Liver (tissue), 9 donors: ENCODE measurements around the gene CLDN3. TPM values are rescaled to one million over a fixed set of nuclear protein-coding genes. Genes with fewer than 3 reads are reported as not detected.

ENCODE experiments used
- DNase-seq: peaks from one replicate; pipeline ENCODE4 v3.0.0-alpha.2; 2017; ENCODE audit warnings: low spot score
- H3K27ac ChIP-seq, 2 donors: one replicate each; pipeline ENCODE4 v1.7.0; 2013; ENCODE audit warnings: inconsistent platforms in 2 of 2, low read length in 2 of 2, control low read depth in 1 of 2, low read depth in 1 of 2, mild to moderate bottlenecking in 1 of 2
- H3K27me3 ChIP-seq, 4 donors: one replicate each; pipeline versions ENCODE4 v1.6.1 to v1.7.0; 2013; ENCODE audit warnings: low read length in 3 of 4, inconsistent platforms in 1 of 4, mild to moderate bottlenecking in 1 of 4, moderate library complexity in 1 of 4; ENCODE audit not compliant: control insufficient read depth in 4 of 4, insufficient read depth in 4 of 4
- H3K36me3 ChIP-seq, 4 donors: one replicate each; pipeline versions ENCODE4 v1.6.1 to v1.7.0; 2013; ENCODE audit warnings: low read length in 3 of 4, mild to moderate bottlenecking in 3 of 4, low read depth in 1 of 4, moderate library complexity in 1 of 4; ENCODE audit not compliant: control insufficient read depth in 4 of 4, insufficient read depth in 3 of 4
- H3K4me1 ChIP-seq, 4 donors: one replicate each; pipeline versions ENCODE4 v1.6.1 to v1.7.0; 2013; ENCODE audit warnings: low read length in 3 of 4, mild to moderate bottlenecking in 3 of 4, moderate library complexity in 1 of 4; ENCODE audit not compliant: control insufficient read depth in 4 of 4, insufficient read depth in 4 of 4
- H3K4me3 ChIP-seq, 3 donors: one replicate each; pipeline versions ENCODE4 v1.6.1 to v1.7.0; 2013; ENCODE audit warnings: low read length in 3 of 3, control low read depth in 1 of 3, low read depth in 1 of 3, mild to moderate bottlenecking in 1 of 3
- H3K9ac ChIP-seq, 2 donors: one replicate each; pipeline ENCODE4 v1.7.0; 2013; ENCODE audit warnings: low read length in 2 of 2, mild to moderate bottlenecking in 2 of 2, moderate library complexity in 2 of 2, control low read depth in 1 of 2, low read depth in 1 of 2
- H3K9me3 ChIP-seq, 4 donors: one replicate each; pipeline versions ENCODE4 v1.6.1 to v1.7.0; 2013; ENCODE audit warnings: low read length in 3 of 4; ENCODE audit not compliant: control insufficient read depth in 4 of 4
- ATF3 ChIP-seq: IDR thresholded peaks from 2 replicates; pipeline ENCODE4 v1.6.1; 2016; ENCODE audit warnings: antibody characterized with exemption
- EGR1 ChIP-seq, 2 donors: IDR thresholded peaks; 2 replicates each; pipeline ENCODE4 v1.6.1; 2016 to 2018; ENCODE audit warnings: antibody characterized with exemption in 2 of 2, low read depth in 2 of 2
- FOXA1 ChIP-seq: IDR thresholded peaks from 2 replicates; pipeline ENCODE4 v1.6.1; 2016; ENCODE audit warnings: antibody characterized with exemption
- FOXA2 ChIP-seq: IDR thresholded peaks from 2 replicates; pipeline ENCODE4 v1.6.1; 2016; ENCODE audit warnings: antibody characterized with exemption
- HNF4A ChIP-seq, 2 donors: conservative IDR thresholded peaks; 2 replicates each; pipeline ENCODE4 v1.6.1; 2016; ENCODE audit warnings: antibody characterized with exemption in 2 of 2, mild to moderate bottlenecking in 2 of 2
- HNF4G ChIP-seq: IDR thresholded peaks from 2 replicates; pipeline ENCODE4 v1.6.1; 2016; ENCODE audit warnings: antibody characterized with exemption
- JUND ChIP-seq, 2 donors: IDR thresholded peaks; 2 replicates each; pipeline ENCODE4 v1.6.1; 2016; ENCODE audit warnings: antibody characterized with exemption in 2 of 2
- MAX ChIP-seq: IDR thresholded peaks from 2 replicates; pipeline ENCODE4 v1.6.1; 2016; ENCODE audit warnings: antibody characterized with exemption
- NR2F2 ChIP-seq: IDR thresholded peaks from 2 replicates; pipeline ENCODE4 v1.6.1; 2016; ENCODE audit warnings: antibody characterized with exemption
- RAD21 ChIP-seq, 2 donors: IDR thresholded peaks; 2 replicates each; pipeline ENCODE4 v1.6.1; 2016; ENCODE audit warnings: antibody characterized with exemption in 2 of 2, mild to moderate bottlenecking in 2 of 2
- RXRA ChIP-seq, 2 donors: IDR thresholded peaks; 2 replicates each; pipeline ENCODE4 v1.6.1; 2017 to 2018; ENCODE audit warnings: antibody characterized with exemption in 2 of 2, mild to moderate bottlenecking in 1 of 2
- SP1 ChIP-seq: IDR thresholded peaks from 2 replicates; pipeline ENCODE4 v1.6.1; 2018; ENCODE audit warnings: antibody characterized with exemption, mild to moderate bottlenecking
- TAF1 ChIP-seq: conservative IDR thresholded peaks from 2 replicates; pipeline ENCODE4 v1.6.1; 2016; ENCODE audit warnings: antibody characterized with exemption, mild to moderate bottlenecking
- YY1 ChIP-seq: IDR thresholded peaks from 2 replicates; pipeline ENCODE4 v1.6.1; 2016; ENCODE audit warnings: antibody characterized with exemption, mild to moderate bottlenecking
- ZBTB33 ChIP-seq: IDR thresholded peaks from 2 replicates; pipeline ENCODE4 v1.6.1; 2016; ENCODE audit warnings: antibody characterized with exemption
- WGBS: extraction: QIAGEN DNeasy Blood & Tissue Kit; methylation state at CpG from one replicate; pipeline ENCODE4 v1.1.7; 2013; 5-methylcytosine and 5-hydroxymethylcytosine counted together
- polyA plus RNA-seq, 2 donors: library from polyadenylated mRNA; stranded (reverse) in 1 of 2; unstranded in 1 of 2; fragments of 200-250 nt in 1 of 2; fragments of >200 nt in 1 of 2; fragmentation: Nextera tagmentation in 1 of 2; extraction: Ambion mirVana in 1 of 2; gene quantifications; one replicate each; pipeline versions ENCODE4 v1.2.1 to v1.2.3, GENCODE V29; 2013 to 2015
- total RNA-seq, 2 donors: library from RNA; depleted of rRNA; stranded (reverse); fragments of >200 nt; gene quantifications; one replicate each; pipeline ENCODE4 v1.2.3, GENCODE V29; 2014
- TF ChIP-seq, protein P1 (sequence below): fragments of 150-350 bp; IDR thresholded peaks from 2 replicates; pipeline ENCODE4 v1.5.1; 2017; ENCODE audit warnings: improper control_type of control experiment, low read depth, low read length; ENCODE audit not compliant: missing input control
- TF ChIP-seq, protein P2 (sequence below): IDR thresholded peaks from 2 replicates; pipeline ENCODE4 v1.6.1; 2016; ENCODE audit warnings: antibody characterized with exemption, mild to moderate bottlenecking
- donor health status: healthy.
- donor health status: healthy.
- donor health status: healthy.
- donor health status: healthy.
- donor health status: healthy.

CLDN3 gene
- total and polyA plus RNA-seq, 4 donors = 3.6 to 43.0 (median 22.9) TPM

DNA sequence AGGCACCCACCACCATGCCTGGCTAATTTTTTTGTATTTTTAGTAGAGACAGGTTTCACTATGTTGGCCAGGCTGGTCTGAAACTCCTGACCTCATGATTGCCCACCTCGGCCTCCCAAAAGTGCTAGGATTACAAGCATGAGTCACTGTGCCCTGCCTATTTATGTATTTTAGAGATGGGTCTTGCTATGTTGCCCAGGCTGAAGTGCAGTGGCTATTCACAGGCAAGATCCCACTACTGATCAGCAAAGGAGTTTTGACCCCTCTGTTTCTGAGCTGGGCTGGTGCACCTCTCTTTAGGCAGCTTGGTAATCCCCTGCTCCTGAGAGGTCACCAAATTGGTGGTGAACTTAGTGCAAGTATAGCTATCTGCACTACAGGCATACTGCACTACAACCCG, 37.7 kb downstream of the CLDN3 start:
- Histone ChIP-seq H3K36me3 (peaks cover 0 to 15% (median under 1%) of the 10 kb centered on the region in 4 donors), H3K27me3 (no peaks in the 10 kb centered on the region), H3K9me3 (no peaks in the 10 kb centered on the region), H3K4me1 (peaks cover 0 to under 1% (median 0%) of the 10 kb centered on the region in 4 donors), H3K9ac (no peak overlapping the region), H3K27ac (no peak overlapping the region), H3K4me3 (no peak overlapping the region)
- TF ChIP-seq HNF4G (no peak), JUND (IDR thresholded peaks at IDR 0.05) (no peak), EGR1 (IDR thresholded peaks at IDR 0.05; ENCODE audit: low read depth in 2 of 2) (no peak), RXRA (IDR thresholded peaks at IDR 0.05) (no peak), ZBTB33 (no peak), NR2F2 (no peak), FOXA1 (no peak), HNF4A (conservative IDR thresholded peaks at IDR 0.05) (no peak), MAX (no peak)
- TF ChIP-seq, protein P1, sequence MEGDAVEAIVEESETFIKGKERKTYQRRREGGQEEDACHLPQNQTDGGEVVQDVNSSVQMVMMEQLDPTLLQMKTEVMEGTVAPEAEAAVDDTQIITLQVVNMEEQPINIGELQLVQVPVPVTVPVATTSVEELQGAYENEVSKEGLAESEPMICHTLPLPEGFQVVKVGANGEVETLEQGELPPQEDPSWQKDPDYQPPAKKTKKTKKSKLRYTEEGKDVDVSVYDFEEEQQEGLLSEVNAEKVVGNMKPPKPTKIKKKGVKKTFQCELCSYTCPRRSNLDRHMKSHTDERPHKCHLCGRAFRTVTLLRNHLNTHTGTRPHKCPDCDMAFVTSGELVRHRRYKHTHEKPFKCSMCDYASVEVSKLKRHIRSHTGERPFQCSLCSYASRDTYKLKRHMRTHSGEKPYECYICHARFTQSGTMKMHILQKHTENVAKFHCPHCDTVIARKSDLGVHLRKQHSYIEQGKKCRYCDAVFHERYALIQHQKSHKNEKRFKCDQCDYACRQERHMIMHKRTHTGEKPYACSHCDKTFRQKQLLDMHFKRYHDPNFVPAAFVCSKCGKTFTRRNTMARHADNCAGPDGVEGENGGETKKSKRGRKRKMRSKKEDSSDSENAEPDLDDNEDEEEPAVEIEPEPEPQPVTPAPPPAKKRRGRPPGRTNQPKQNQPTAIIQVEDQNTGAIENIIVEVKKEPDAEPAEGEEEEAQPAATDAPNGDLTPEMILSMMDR = no peak
- WGBS = 64% methylated on average over 2 of the region's 2 CpGs
- no peak for DNase-seq

- H3K27me3 ChIP-seq = no peaks in the 10 kb centered on the region
- DNase-seq = no peak
- TF ChIP-seq MAX (no peak), FOXA1 (no peak), JUND (IDR thresholded peaks at IDR 0.05) (no peak), ATF3 (no peak), NR2F2 (no peak), HNF4G (no peak), ZBTB33 (no peak), RXRA (IDR thresholded peaks at IDR 0.05) (no peak), EGR1 (IDR thresholded peaks at IDR 0.05; ENCODE audit: low read depth in 2 of 2) (no peak), HNF4A (conservative IDR thresholded peaks at IDR 0.05) (no peak), YY1 (no peak), TAF1 (no peak), FOXA2 (no peak), SP1 (no peak), RAD21 (IDR thresholded peaks at IDR 0.05) (no peak)
- TF ChIP-seq, protein P1 = no peak
- TF ChIP-seq, protein P2, sequence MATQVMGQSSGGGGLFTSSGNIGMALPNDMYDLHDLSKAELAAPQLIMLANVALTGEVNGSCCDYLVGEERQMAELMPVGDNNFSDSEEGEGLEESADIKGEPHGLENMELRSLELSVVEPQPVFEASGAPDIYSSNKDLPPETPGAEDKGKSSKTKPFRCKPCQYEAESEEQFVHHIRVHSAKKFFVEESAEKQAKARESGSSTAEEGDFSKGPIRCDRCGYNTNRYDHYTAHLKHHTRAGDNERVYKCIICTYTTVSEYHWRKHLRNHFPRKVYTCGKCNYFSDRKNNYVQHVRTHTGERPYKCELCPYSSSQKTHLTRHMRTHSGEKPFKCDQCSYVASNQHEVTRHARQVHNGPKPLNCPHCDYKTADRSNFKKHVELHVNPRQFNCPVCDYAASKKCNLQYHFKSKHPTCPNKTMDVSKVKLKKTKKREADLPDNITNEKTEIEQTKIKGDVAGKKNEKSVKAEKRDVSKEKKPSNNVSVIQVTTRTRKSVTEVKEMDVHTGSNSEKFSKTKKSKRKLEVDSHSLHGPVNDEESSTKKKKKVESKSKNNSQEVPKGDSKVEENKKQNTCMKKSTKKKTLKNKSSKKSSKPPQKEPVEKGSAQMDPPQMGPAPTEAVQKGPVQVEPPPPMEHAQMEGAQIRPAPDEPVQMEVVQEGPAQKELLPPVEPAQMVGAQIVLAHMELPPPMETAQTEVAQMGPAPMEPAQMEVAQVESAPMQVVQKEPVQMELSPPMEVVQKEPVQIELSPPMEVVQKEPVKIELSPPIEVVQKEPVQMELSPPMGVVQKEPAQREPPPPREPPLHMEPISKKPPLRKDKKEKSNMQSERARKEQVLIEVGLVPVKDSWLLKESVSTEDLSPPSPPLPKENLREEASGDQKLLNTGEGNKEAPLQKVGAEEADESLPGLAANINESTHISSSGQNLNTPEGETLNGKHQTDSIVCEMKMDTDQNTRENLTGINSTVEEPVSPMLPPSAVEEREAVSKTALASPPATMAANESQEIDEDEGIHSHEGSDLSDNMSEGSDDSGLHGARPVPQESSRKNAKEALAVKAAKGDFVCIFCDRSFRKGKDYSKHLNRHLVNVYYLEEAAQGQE = no peak
- WGBS = 40% methylated on average over 3 of the region's 3 CpGs
- no peak overlapping the region for H3K4me3 ChIP-seq
- peaks cover 0 to 2% (median 0%) of the 10 kb centered on the region in 4 donors for H3K4me1 ChIP-seq
- no peaks in the 10 kb centered on the region for H3K36me3 ChIP-seq
- no peak overlapping the region for H3K9ac ChIP-seq
- no peaks in the 10 kb centered on the region for H3K9me3 ChIP-seq
- no peak overlapping the region for H3K27ac ChIP-seq
These were observed 39.6 kb downstream of the CLDN3 start for GRCh38 chr7:73730485-73730884.
